ENCODE data around the gene MRPL45. TPM values are rescaled to one million over a fixed set of nuclear protein-coding genes. Genes with fewer than 3 reads are reported as not detected.
"Not testable (repeated sequence)": the region's sequence is repeated elsewhere in the genome, so short reads cannot be mapped to it uniquely, and the experiment has no call there.

MRPL45 gene
- total and polyA plus RNA-seq, 2 of the 13 experiments (the other 11 are each of a cell fraction or from before 2014, with no cell fraction given) = 89.5 to 157 TPM

GRCh38 chr17:38265974-38266506 lies 30.9 kb upstream of the MRPL45 start:
- H3K36me3 ChIP-seq (replicated peaks in 1 of 2; ENCODE audit: control insufficient read depth in 1 of 2, insufficient read depth in 2 of 2, low read length in 2 of 2); BruUV-seq (replicated peaks); ATAC-seq; FAIRE-seq; DNase-seq (ENCODE audit: low spot score); H2AFZ ChIP-seq (ENCODE audit: low read length); H3K4me3 ChIP-seq (replicated peaks in 1 of 3; ENCODE audit: insufficient read depth in 1 of 3, low read depth in 2 of 3, low read length in 3 of 3); H4K20me1 ChIP-seq (ENCODE audit: insufficient read depth, low read length); CTCF ChIA-PET (ENCODE audit: low intra/inter-chr PET ratio, low total read pairs); H3K79me2 ChIP-seq (ENCODE audit: insufficient read depth, low read length); H3K4me2 ChIP-seq (ENCODE audit: low read depth, low read length); intact Hi-C loops (cut with micrococcal nuclease; ENCODE audit: unreplicated experiment); H3K9me3 ChIP-seq (ENCODE audit: low read length); H3K9ac ChIP-seq (ENCODE audit: insufficient read depth, low read depth, low read length); H3K27me3 ChIP-seq (ENCODE audit: control insufficient read depth in 1 of 2, insufficient read depth in 2 of 2, low read length in 2 of 2); H3K4me1 ChIP-seq (ENCODE audit: insufficient read depth, low read length); in situ Hi-C loops (cut with HindIII; ENCODE audit: extremely low pct_ligation_motif_present, low pct_unique_long_range_greater_than_20kb); H3K27ac ChIP-seq (ENCODE audit: extremely low read length, insufficient read depth, low read length); POLR2A ChIA-PET: not testable (repeated sequence)
- 86% methylated on average over 1 of the region's 1 CpG for WGBS (ENCODE audit: low lambda C conversion rate)

DNA sequence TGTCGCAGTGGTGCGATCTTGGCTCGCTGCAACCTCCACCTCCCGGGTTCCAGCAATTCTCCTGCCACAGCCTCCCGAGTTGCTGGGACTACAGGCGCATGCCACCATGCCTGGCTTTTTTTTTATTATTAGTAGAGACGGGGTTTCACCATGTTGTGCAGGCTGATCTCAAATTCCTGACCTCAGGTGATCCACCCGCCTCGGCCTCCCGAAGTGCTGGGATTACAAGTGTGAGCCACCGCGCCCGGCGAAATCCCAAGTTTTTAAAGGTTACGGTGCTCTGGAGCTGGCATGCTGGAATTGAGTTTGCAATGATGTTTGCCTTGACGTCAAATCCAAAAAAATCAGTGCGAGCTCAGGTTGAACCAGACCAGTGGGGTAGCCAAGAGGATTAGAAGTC lies 30.4 kb upstream of the MRPL45 start:
- CTCF ChIA-PET (ENCODE audit: low intra/inter-chr PET ratio, low total read pairs); BruUV-seq (replicated peaks); H3K27me3 ChIP-seq (ENCODE audit: control insufficient read depth in 1 of 2, insufficient read depth in 2 of 2, low read length in 2 of 2); H3K9ac ChIP-seq (ENCODE audit: insufficient read depth, low read depth, low read length); DNase-seq (ENCODE audit: low spot score); H2AFZ ChIP-seq (ENCODE audit: low read length); POLR2A ChIA-PET; H3K4me3 ChIP-seq (replicated peaks in 1 of 3; ENCODE audit: insufficient read depth in 1 of 3, low read depth in 2 of 3, low read length in 3 of 3); H4K20me1 ChIP-seq (ENCODE audit: insufficient read depth, low read length); FAIRE-seq; H3K9me3 ChIP-seq (ENCODE audit: low read length); H3K79me2 ChIP-seq (ENCODE audit: insufficient read depth, low read length); intact Hi-C loops (cut with micrococcal nuclease; ENCODE audit: unreplicated experiment); ATAC-seq; H3K36me3 ChIP-seq (replicated peaks in 1 of 2; ENCODE audit: control insufficient read depth in 1 of 2, insufficient read depth in 2 of 2, low read length in 2 of 2); H3K4me1 ChIP-seq (ENCODE audit: insufficient read depth, low read length); H3K4me2 ChIP-seq (ENCODE audit: low read depth, low read length); H3K27ac ChIP-seq (ENCODE audit: extremely low read length, insufficient read depth, low read length); in situ Hi-C loops (cut with HindIII; ENCODE audit: extremely low pct_ligation_motif_present, low pct_unique_long_range_greater_than_20kb): not testable (repeated sequence)
- WGBS (ENCODE audit: low lambda C conversion rate) = 73% methylated on average over 17 of the region's 17 CpGs

- H3K79me2 ChIP-seq (ENCODE audit: insufficient read depth, low read length); CTCF ChIA-PET (ENCODE audit: low intra/inter-chr PET ratio, low total read pairs); intact Hi-C loops (cut with micrococcal nuclease; ENCODE audit: unreplicated experiment); H4K20me1 ChIP-seq (ENCODE audit: insufficient read depth, low read length); ATAC-seq; H3K36me3 ChIP-seq (replicated peaks in 1 of 2; ENCODE audit: control insufficient read depth in 1 of 2, insufficient read depth in 2 of 2, low read length in 2 of 2); H3K9ac ChIP-seq (ENCODE audit: insufficient read depth, low read depth, low read length); POLR2A ChIA-PET; BruUV-seq (replicated peaks); H2AFZ ChIP-seq (ENCODE audit: low read length); H3K4me1 ChIP-seq (ENCODE audit: insufficient read depth, low read length); H3K27me3 ChIP-seq (ENCODE audit: control insufficient read depth in 1 of 2, insufficient read depth in 2 of 2, low read length in 2 of 2); in situ Hi-C loops (cut with HindIII; ENCODE audit: extremely low pct_ligation_motif_present, low pct_unique_long_range_greater_than_20kb); DNase-seq (ENCODE audit: low spot score); H3K4me3 ChIP-seq (replicated peaks in 1 of 3; ENCODE audit: insufficient read depth in 1 of 3, low read depth in 2 of 3, low read length in 3 of 3); FAIRE-seq; H3K4me2 ChIP-seq (ENCODE audit: low read depth, low read length); H3K27ac ChIP-seq (ENCODE audit: extremely low read length, insufficient read depth, low read length); H3K9me3 ChIP-seq (ENCODE audit: low read length): not testable (repeated sequence)
- WGBS (ENCODE audit: low lambda C conversion rate) = 9% methylated on average over 3 of the region's 3 CpGs
Observed at GRCh38 chr17:38268138-38268537, 28.8 kb upstream of the MRPL45 start.

- H3K27me3 ChIP-seq (ENCODE audit: control insufficient read depth in 1 of 2, insufficient read depth in 2 of 2, low read length in 2 of 2); in situ Hi-C loops (cut with HindIII; ENCODE audit: extremely low pct_ligation_motif_present, low pct_unique_long_range_greater_than_20kb); H3K9ac ChIP-seq (ENCODE audit: insufficient read depth, low read depth, low read length); H3K9me3 ChIP-seq (ENCODE audit: low read length); H3K27ac ChIP-seq (ENCODE audit: extremely low read length, insufficient read depth, low read length); H4K20me1 ChIP-seq (ENCODE audit: insufficient read depth, low read length); intact Hi-C loops (cut with micrococcal nuclease; ENCODE audit: unreplicated experiment); ATAC-seq; H3K4me2 ChIP-seq (ENCODE audit: low read depth, low read length); CTCF ChIA-PET (ENCODE audit: low intra/inter-chr PET ratio, low total read pairs); BruUV-seq (replicated peaks); H3K4me1 ChIP-seq (ENCODE audit: insufficient read depth, low read length); H3K36me3 ChIP-seq (replicated peaks in 1 of 2; ENCODE audit: control insufficient read depth in 1 of 2, insufficient read depth in 2 of 2, low read length in 2 of 2); H2AFZ ChIP-seq (ENCODE audit: low read length); H3K4me3 ChIP-seq (replicated peaks in 1 of 3; ENCODE audit: insufficient read depth in 1 of 3, low read depth in 2 of 3, low read length in 3 of 3); DNase-seq (ENCODE audit: low spot score); H3K79me2 ChIP-seq (ENCODE audit: insufficient read depth, low read length); POLR2A ChIA-PET; FAIRE-seq: not testable (repeated sequence)
- 14% methylated on average over 1 of the region's 1 CpG for WGBS (ENCODE audit: low lambda C conversion rate)
Observed at GRCh38 chr17:38269045-38269444, 27.9 kb upstream of the MRPL45 start.
